DMS 273 (cell line): ENCODE measurements around the gene INPP4A.

Experiments used
- DNase-seq: peaks from one replicate; lab custom pipeline; 2025; ENCODE audit not compliant: unreplicated experiment; lab: John Stamatoyannopoulos, UW

INPP4A gene

GRCh38 chr2:98436734-98437133 lies 7.9 kb upstream of the INPP4A start:
- no peak for DNase-seq

- DNase-seq, result no peak
These were observed 6.2 kb upstream of the INPP4A start for GRCh38 chr2:98438190-98439133.

GRCh38 chr2:98441706-98442450 lies 2.8 kb upstream of the INPP4A start:
- DNase-seq, result no peak

- no peak for DNase-seq
These were observed 2.2 kb upstream of the INPP4A start for GRCh38 chr2:98442488-98442887.

GRCh38 chr2:98445177-98445682 lies 572 bp downstream of the INPP4A start:
- DNase-seq, result peak; percentile 72

GRCh38 chr2:98445683-98446581 lies 1.3 kb downstream of the INPP4A start:
- peak; percentile 44 for DNase-seq

- no peak for DNase-seq
These were observed 2.2 kb downstream of the INPP4A start for GRCh38 chr2:98446850-98447249.

- DNase-seq, result no peak
These were observed 3.9 kb downstream of the INPP4A start for GRCh38 chr2:98448441-98449145.

GRCh38 chr2:98452396-98453027 lies 7.9 kb downstream of the INPP4A start:
- no peak for DNase-seq

- no peak for DNase-seq
These were observed 8.4 kb downstream of the INPP4A start for GRCh38 chr2:98453083-98453482.

- no peak for DNase-seq
These were observed 8.9 kb downstream of the INPP4A start for GRCh38 chr2:98453531-98453930.

GRCh38 chr2:98454073-98454472 lies 9.4 kb downstream of the INPP4A start:
- no peak for DNase-seq

- no peak for DNase-seq
These were observed 10.0 kb downstream of the INPP4A start for GRCh38 chr2:98454500-98455235.

- DNase-seq, result no peak
These were observed 10.9 kb downstream of the INPP4A start for GRCh38 chr2:98455494-98455976.

GRCh38 chr2:98457045-98457696 lies 12.5 kb downstream of the INPP4A start:
- DNase-seq, result no peak

GRCh38 chr2:98458207-98458606 lies 13.5 kb downstream of the INPP4A start:
- DNase-seq, result no peak

GRCh38 chr2:98458667-98459380 lies 14.2 kb downstream of the INPP4A start:
- DNase-seq, result no peak
